ENCODE results near the gene PPFIA4.

DNA sequence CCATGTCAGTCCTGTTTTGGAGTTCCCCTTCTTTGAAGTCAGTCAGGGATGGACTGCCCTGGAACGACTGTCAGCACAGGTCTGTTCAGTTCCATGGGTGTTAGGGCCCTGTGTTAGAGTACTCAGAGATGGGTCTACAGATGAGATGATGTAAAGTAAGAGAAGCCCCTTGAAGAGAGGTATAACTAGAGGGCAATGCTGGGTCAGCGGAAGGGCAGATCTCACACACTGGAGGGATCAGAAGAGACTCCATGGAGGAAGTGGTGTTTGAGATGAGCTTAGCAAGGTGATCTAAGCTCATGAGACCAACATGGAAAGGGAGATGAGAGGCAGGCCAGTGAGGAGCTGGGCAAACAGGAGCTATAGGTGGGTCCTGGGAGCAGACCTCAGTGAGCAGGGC is 7.6 kb downstream of the PPFIA4 start:
- TF ChIP-seq POLR2A (IDR thresholded peaks at IDR 0.05; ENCODE audit: low read depth, low read length) (no peak), POLR2AphosphoS5 (IDR thresholded peaks at IDR 0.05; ENCODE audit: low read depth, low read length) (no peak), TAF1 (IDR thresholded peaks at IDR 0.05; ENCODE audit: low read depth, low read length) (no peak)
